Measurements from ENCODE around the gene BCL2L11. TPM values are rescaled to one million over a fixed set of nuclear protein-coding genes. Genes with fewer than 3 reads are reported as not detected.

BCL2L11 gene
- total and polyA plus RNA-seq, 2 donors: 9.7 to 47.6 TPM

DNA sequence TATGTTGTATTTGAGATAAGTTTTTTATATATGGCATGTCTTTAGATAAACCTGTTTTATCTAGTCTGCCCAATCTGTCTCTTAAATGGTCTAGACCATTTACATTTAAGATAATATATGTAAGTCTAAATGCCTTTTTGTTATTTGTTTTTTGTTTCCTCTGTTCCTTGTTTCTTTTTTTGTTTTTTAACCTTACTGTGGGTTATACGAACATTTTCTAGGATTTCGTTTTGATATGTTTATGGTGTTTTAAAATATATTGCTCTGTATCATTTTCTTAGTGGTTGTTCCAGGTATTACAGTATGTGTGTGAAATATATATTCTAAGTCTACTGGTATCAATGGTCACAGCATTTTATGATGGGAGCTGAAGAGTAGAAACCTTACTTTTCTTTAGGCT is 13.3 kb downstream of the BCL2L11 start:
- Histone ChIP-seq H3K27ac (ENCODE audit: low read depth in 1 of 2, low read length in 1 of 2) (no peak overlapping the region), H3K9me3 (ENCODE audit: control insufficient read depth in 2 of 2, insufficient read depth in 1 of 2, low read length in 1 of 2) (no peaks in the 10 kb centered on the region), H3K27me3 (ENCODE audit: control insufficient read depth in 2 of 2, insufficient read depth in 1 of 2, low read length in 1 of 2) (no peaks in the 10 kb centered on the region), H3K36me3 (ENCODE audit: control insufficient read depth in 2 of 2, insufficient read depth in 2 of 2, low read length in 1 of 2) (peaks cover 23 to 55% of the 10 kb centered on the region in 2 donors), H3K4me1 (ENCODE audit: control insufficient read depth in 2 of 2, insufficient read depth in 2 of 2, low read length in 2 of 2) (peaks cover 5 to 9% of the 10 kb centered on the region in 2 donors), H3K4me3 (ENCODE audit: low read length in 2 of 2) (no peak overlapping the region)
- 96% methylated on average over 2 of the region's 2 CpGs for WGBS
- no peak for DNase-seq (ENCODE audit: low read depth in 6 of 9, low spot score in 9 of 9)

- peaks cover 30 to 59% of the 10 kb centered on the region in 2 donors for H3K36me3 ChIP-seq (ENCODE audit: control insufficient read depth in 2 of 2, insufficient read depth in 2 of 2, low read length in 1 of 2)
- WGBS: 96% methylated on average over 3 of the region's 3 CpGs
- no peaks in the 10 kb centered on the region for H3K9me3 ChIP-seq (ENCODE audit: control insufficient read depth in 2 of 2, insufficient read depth in 1 of 2, low read length in 1 of 2)
- no peak for DNase-seq (ENCODE audit: low read depth in 6 of 9, low spot score in 9 of 9)
- H3K27ac ChIP-seq (ENCODE audit: low read depth in 1 of 2, low read length in 1 of 2): no peak overlapping the region
- no peaks in the 10 kb centered on the region for H3K27me3 ChIP-seq (ENCODE audit: control insufficient read depth in 2 of 2, insufficient read depth in 1 of 2, low read length in 1 of 2)
- H3K4me3 ChIP-seq (ENCODE audit: low read length in 2 of 2): no peak overlapping the region
- H3K4me1 ChIP-seq (ENCODE audit: control insufficient read depth in 2 of 2, insufficient read depth in 2 of 2, low read length in 2 of 2): peaks cover 5 to 9% of the 10 kb centered on the region in 2 donors
These were observed 14.7 kb downstream of the BCL2L11 start for GRCh38 chr2:111135237-111135909.

- Histone ChIP-seq H3K36me3 (ENCODE audit: control insufficient read depth in 2 of 2, insufficient read depth in 2 of 2, low read length in 1 of 2) (peaks cover 32 to 58% of the 10 kb centered on the region in 2 donors), H3K27me3 (ENCODE audit: control insufficient read depth in 2 of 2, insufficient read depth in 1 of 2, low read length in 1 of 2) (no peaks in the 10 kb centered on the region), H3K4me3 (ENCODE audit: low read length in 2 of 2) (no peak overlapping the region), H3K4me1 (ENCODE audit: control insufficient read depth in 2 of 2, insufficient read depth in 2 of 2, low read length in 2 of 2) (peaks cover 5 to 9% of the 10 kb centered on the region in 2 donors), H3K9me3 (ENCODE audit: control insufficient read depth in 2 of 2, insufficient read depth in 1 of 2, low read length in 1 of 2) (no peaks in the 10 kb centered on the region), H3K27ac (ENCODE audit: low read depth in 1 of 2, low read length in 1 of 2) (no peak overlapping the region)
- WGBS: 48% methylated on average over 9 of the region's 9 CpGs
- peak in 1 of 9 donors; percentile 21 for DNase-seq (ENCODE audit: low read depth in 6 of 9, low spot score in 9 of 9)
These were observed 15.2 kb downstream of the BCL2L11 start for GRCh38 chr2:111135910-111136297.

DNA sequence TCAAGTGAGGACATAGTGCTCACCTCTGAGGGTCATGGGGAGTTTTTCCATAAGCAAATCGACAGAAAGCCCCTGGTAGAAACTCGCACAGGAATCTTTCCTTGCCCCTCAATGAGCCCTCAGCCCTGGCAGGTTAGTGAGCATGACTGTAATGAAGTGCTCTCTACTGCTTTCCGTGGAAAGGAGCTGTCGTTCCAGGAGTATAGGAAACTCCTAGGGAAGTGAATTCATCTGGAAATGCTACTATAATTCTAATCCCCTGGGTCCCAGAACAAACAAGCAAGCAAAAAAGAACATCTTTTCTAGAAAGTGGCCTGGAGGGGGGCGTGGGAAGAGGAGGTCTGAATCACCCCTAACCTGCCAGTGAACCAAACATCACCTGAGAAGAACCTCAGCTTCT is 18.1 kb downstream of the BCL2L11 start:
- Histone ChIP-seq H3K36me3 (ENCODE audit: control insufficient read depth in 2 of 2, insufficient read depth in 2 of 2, low read length in 1 of 2) (peaks cover 45 to 62% of the 10 kb centered on the region in 2 donors), H3K27me3 (ENCODE audit: control insufficient read depth in 2 of 2, insufficient read depth in 1 of 2, low read length in 1 of 2) (no peaks in the 10 kb centered on the region)
- no peak for DNase-seq (ENCODE audit: low read depth in 6 of 9, low spot score in 9 of 9)

GRCh38 chr2:111139637-111140317 is 19.1 kb downstream of the BCL2L11 start:
- 89% methylated on average over 12 of the region's 12 CpGs for whole genome bisulfite sequencing
- no peak for DNase-seq (ENCODE audit: low read depth in 6 of 9, low spot score in 9 of 9)
- H3K27me3 ChIP-seq (ENCODE audit: control insufficient read depth in 2 of 2, insufficient read depth in 1 of 2, low read length in 1 of 2): no peaks in the 10 kb centered on the region
- peaks cover 48 to 69% of the 10 kb centered on the region in 2 donors for H3K36me3 ChIP-seq (ENCODE audit: control insufficient read depth in 2 of 2, insufficient read depth in 2 of 2, low read length in 1 of 2)
- peaks cover 3 to 5% of the 10 kb centered on the region in 2 donors for H3K4me1 ChIP-seq (ENCODE audit: control insufficient read depth in 2 of 2, insufficient read depth in 2 of 2, low read length in 2 of 2)
- H3K9me3 ChIP-seq (ENCODE audit: control insufficient read depth in 2 of 2, insufficient read depth in 1 of 2, low read length in 1 of 2): no peaks in the 10 kb centered on the region
- H3K27ac ChIP-seq (ENCODE audit: low read depth in 1 of 2, low read length in 1 of 2): no peak overlapping the region
- H3K4me3 ChIP-seq (ENCODE audit: low read length in 2 of 2): no peak overlapping the region

More for the DNA sequence above, 18.1 kb downstream of the BCL2L11 start:
- no peak overlapping the region for H3K4me3 ChIP-seq (ENCODE audit: low read length in 2 of 2)
- H3K9me3 ChIP-seq (ENCODE audit: control insufficient read depth in 2 of 2, insufficient read depth in 1 of 2, low read length in 1 of 2): no peaks in the 10 kb centered on the region
- 97% methylated on average over 5 of the region's 5 CpGs for WGBS
- peaks cover 3 to 5% of the 10 kb centered on the region in 2 donors for H3K4me1 ChIP-seq (ENCODE audit: control insufficient read depth in 2 of 2, insufficient read depth in 2 of 2, low read length in 2 of 2)
- no peak overlapping the region for H3K27ac ChIP-seq (ENCODE audit: low read depth in 1 of 2, low read length in 1 of 2)

GRCh38 chr2:111140815-111141214 is 20.1 kb downstream of the BCL2L11 start:
- peaks cover 47 to 67% of the 10 kb centered on the region in 2 donors for H3K36me3 ChIP-seq (ENCODE audit: control insufficient read depth in 2 of 2, insufficient read depth in 2 of 2, low read length in 1 of 2)
- WGBS: 99% methylated on average over 4 of the region's 4 CpGs

GRCh38 chr2:111142101-111142500 is 21.4 kb downstream of the BCL2L11 start:
- Histone ChIP-seq H3K27ac (ENCODE audit: low read depth in 1 of 2, low read length in 1 of 2) (no peak overlapping the region), H3K4me1 (ENCODE audit: control insufficient read depth in 2 of 2, insufficient read depth in 2 of 2, low read length in 2 of 2) (no peaks in the 10 kb centered on the region), H3K36me3 (ENCODE audit: control insufficient read depth in 2 of 2, insufficient read depth in 2 of 2, low read length in 1 of 2) (peaks cover 41 to 58% of the 10 kb centered on the region in 2 donors), H3K4me3 (ENCODE audit: low read length in 2 of 2) (no peak overlapping the region), H3K27me3 (ENCODE audit: control insufficient read depth in 2 of 2, insufficient read depth in 1 of 2, low read length in 1 of 2) (no peaks in the 10 kb centered on the region), H3K9me3 (ENCODE audit: control insufficient read depth in 2 of 2, insufficient read depth in 1 of 2, low read length in 1 of 2) (no peaks in the 10 kb centered on the region)
- no peak for DNase-seq (ENCODE audit: low read depth in 6 of 9, low spot score in 9 of 9)
- WGBS: 99% methylated on average over 1 of the region's 1 CpG

More at GRCh38 chr2:111140815-111141214, 20.1 kb downstream of the BCL2L11 start:
- H3K4me1 ChIP-seq (ENCODE audit: control insufficient read depth in 2 of 2, insufficient read depth in 2 of 2, low read length in 2 of 2): peaks cover 0 to under 1% of the 10 kb centered on the region in 2 donors
- DNase-seq (ENCODE audit: low read depth in 6 of 9, low spot score in 9 of 9): no peak
- H3K4me3 ChIP-seq (ENCODE audit: low read length in 2 of 2): no peak overlapping the region
- H3K9me3 ChIP-seq (ENCODE audit: control insufficient read depth in 2 of 2, insufficient read depth in 1 of 2, low read length in 1 of 2): no peaks in the 10 kb centered on the region
- no peaks in the 10 kb centered on the region for H3K27me3 ChIP-seq (ENCODE audit: control insufficient read depth in 2 of 2, insufficient read depth in 1 of 2, low read length in 1 of 2)
- no peak overlapping the region for H3K27ac ChIP-seq (ENCODE audit: low read depth in 1 of 2, low read length in 1 of 2)

- H3K36me3 ChIP-seq (ENCODE audit: control insufficient read depth in 2 of 2, insufficient read depth in 2 of 2, low read length in 1 of 2): peaks cover 41 to 52% of the 10 kb centered on the region in 2 donors
- DNase-seq (ENCODE audit: low read depth in 6 of 9, low spot score in 9 of 9): no peak
- H3K4me3 ChIP-seq (ENCODE audit: low read length in 2 of 2): no peak overlapping the region
- WGBS: 98% methylated on average over 10 of the region's 10 CpGs
- no peaks in the 10 kb centered on the region for H3K9me3 ChIP-seq (ENCODE audit: control insufficient read depth in 2 of 2, insufficient read depth in 1 of 2, low read length in 1 of 2)
- H3K27ac ChIP-seq (ENCODE audit: low read depth in 1 of 2, low read length in 1 of 2): no peak overlapping the region
- no peaks in the 10 kb centered on the region for H3K27me3 ChIP-seq (ENCODE audit: control insufficient read depth in 2 of 2, insufficient read depth in 1 of 2, low read length in 1 of 2)
- H3K4me1 ChIP-seq (ENCODE audit: control insufficient read depth in 2 of 2, insufficient read depth in 2 of 2, low read length in 2 of 2): no peaks in the 10 kb centered on the region
These were observed 22.6 kb downstream of the BCL2L11 start for GRCh38 chr2:111143107-111143842.

DNA sequence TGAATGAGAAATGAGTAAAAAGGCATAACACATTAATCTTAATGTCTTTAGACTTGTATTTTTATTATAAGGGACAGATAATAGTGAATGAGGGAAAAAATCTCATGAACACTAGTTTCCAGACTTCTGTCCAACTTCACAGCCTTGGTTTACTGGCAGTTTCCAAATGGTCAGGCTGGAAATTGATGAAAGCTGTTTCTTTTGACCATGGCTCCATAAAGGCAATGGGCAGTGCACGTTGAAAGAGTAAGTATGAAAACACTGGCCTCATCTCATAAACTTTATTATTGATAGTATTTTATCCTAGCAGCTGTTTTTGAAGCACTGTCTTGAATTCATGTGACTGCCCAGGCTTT is 23.1 kb downstream of the BCL2L11 start:
- Histone ChIP-seq H3K4me1 (ENCODE audit: control insufficient read depth in 2 of 2, insufficient read depth in 2 of 2, low read length in 2 of 2) (no peaks in the 10 kb centered on the region), H3K27me3 (ENCODE audit: control insufficient read depth in 2 of 2, insufficient read depth in 1 of 2, low read length in 1 of 2) (no peaks in the 10 kb centered on the region), H3K27ac (ENCODE audit: low read depth in 1 of 2, low read length in 1 of 2) (no peak overlapping the region), H3K36me3 (ENCODE audit: control insufficient read depth in 2 of 2, insufficient read depth in 2 of 2, low read length in 1 of 2) (peaks cover 36 to 46% of the 10 kb centered on the region in 2 donors), H3K9me3 (ENCODE audit: control insufficient read depth in 2 of 2, insufficient read depth in 1 of 2, low read length in 1 of 2) (no peaks in the 10 kb centered on the region), H3K4me3 (ENCODE audit: low read length in 2 of 2) (no peak overlapping the region)
- WGBS: 96% methylated on average over 1 of the region's 1 CpG
- DNase-seq (ENCODE audit: low read depth in 6 of 9, low spot score in 9 of 9): no peak
